T-helper 9 cell (primary cell): ENCODE data around the gene CRTC1.
"Not testable (repeated sequence)": the region's sequence is repeated elsewhere in the genome, so short reads cannot be mapped to it uniquely, and the experiment has no call there.

Experiments used
- DNase-seq: peaks from one replicate; pipeline ENCODE4 v3.0.0-alpha.2; 2020

Gene CRTC1

DNA sequence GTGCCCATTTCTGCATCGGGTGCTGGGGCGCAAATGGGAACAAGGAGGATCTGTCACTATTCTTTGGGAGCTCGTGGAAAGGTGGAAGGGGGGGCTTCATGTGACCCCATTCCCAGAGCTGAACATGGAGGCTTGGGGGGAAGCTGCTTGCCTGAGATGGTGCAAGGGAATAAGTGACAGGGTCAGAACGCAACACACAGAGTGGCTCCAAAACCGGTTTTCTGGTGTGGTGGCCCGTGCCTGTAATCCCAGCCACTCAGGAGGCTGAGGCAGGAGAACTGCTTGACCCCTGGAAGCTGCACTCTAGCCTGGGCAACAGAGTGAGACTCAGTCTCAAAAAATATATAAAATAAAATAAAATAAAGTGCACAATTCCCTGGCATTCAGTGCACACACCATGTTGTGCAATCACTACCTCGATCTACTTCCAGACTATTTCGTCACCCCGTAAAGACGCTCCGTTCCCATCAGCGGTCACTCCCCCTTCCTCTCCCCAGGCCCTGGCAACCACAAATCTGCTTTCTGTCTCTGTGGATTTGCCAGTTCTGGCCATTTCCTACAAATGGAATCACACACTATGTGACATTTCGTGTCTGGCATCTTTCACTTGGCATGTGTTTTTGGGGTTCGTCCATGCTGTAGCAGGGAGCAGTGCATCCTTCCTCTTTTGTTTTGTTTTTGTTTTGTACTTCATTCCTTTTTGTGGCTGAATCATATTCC is 125.8 kb downstream of the CRTC1 start:
- DNase-seq, result no peak

DNA sequence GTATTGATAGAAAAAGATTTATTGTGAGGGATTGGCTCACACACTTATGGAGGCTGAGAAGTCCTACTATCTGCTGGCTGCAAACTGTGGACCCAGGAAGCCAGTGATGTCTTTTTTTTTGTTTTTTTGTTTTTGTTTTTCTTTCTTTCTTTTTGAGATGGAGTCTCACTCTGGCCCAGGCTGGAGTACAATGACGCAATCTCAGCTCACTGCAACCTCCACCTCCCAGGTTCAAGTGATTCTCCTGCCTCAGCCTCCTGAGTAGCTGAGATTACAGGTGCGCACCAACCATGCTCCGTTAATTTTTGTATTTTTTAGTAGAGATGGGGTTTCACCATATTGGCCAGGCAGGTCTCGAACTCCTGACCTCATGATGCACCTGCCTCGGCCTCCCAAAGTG is 128.2 kb downstream of the CRTC1 start:
- DNase-seq, result not testable (repeated sequence)

DNA sequence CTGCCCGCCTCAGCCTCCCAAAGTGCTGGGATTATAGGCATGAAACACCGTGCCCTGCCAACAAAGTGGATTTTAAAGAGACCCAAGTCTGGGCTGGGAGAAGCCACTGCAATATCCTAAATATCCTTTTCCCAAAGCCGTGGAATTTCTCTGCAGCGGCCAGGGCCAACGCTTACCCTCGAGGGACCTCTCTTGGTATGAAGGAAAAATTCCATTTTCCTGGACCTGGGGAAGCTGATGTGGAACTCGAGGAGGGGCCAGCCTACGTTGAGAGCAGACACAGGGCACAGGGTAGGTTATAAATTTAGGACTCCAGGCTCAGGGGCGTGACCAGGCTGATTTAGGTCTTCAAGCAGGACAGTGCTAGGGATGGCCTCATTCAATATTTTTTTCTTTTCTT is 130.6 kb downstream of the CRTC1 start:
- DNase-seq, result no peak

DNA sequence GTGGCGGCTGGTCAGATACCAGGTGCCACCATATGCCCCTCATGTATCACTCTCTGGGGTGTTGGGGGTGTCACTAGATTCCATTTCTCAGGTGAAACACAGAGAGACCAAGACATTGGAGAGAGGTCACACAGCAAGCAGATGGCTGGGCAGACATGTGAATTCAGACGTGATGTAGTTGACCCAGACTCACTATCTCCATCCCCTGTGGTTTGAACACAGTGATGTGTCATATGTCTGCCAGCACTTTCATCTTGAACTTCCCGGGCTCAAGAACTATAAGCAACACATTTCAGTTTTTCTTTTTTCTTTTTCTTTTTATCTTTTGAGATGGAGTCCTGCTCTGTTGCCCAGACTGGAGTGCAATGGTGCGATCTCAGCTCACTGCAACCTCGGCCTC is 132.2 kb downstream of the CRTC1 start:
- DNase-seq, result no peak

DNA sequence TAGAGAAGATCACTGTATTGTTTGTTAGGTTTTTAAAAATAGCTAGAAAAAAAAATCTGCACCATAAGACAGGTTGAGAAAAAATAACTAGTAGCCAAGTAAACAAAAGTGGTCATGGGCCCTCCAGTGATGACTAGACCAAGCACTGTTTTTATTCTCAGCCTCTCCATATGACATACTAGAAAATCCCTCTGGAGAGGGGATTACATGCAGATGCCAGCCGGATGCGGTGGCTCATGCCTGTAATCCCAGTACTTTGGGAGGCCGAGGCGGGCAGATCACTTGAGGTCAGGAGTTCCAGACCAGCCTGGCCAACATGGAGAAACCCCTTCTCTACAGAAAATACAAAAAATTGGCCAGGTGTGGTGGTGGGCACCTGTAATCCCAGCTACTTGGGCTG is 133.2 kb downstream of the CRTC1 start:
- DNase-seq, result not testable (repeated sequence)

DNA sequence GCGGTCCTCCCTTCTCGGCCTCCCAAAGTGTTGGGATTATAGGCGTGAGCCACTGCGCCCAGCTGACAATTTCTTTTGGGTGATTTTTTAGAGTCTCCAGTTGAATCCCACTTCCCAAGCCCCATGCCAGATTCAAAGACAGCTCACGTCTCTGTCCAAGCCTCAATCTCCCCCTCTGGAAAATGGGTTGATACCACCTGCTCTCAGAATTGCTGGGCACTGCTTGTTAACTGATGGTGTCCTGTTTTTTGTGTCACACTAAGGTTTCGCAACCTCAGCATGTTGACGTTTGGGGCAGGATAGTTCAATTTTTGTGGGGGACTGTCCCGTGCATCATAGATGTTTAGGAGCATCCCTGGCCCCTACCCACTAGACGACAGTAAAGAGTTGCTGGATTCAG is 134.1 kb downstream of the CRTC1 start:
- no peak for DNase-seq

DNA sequence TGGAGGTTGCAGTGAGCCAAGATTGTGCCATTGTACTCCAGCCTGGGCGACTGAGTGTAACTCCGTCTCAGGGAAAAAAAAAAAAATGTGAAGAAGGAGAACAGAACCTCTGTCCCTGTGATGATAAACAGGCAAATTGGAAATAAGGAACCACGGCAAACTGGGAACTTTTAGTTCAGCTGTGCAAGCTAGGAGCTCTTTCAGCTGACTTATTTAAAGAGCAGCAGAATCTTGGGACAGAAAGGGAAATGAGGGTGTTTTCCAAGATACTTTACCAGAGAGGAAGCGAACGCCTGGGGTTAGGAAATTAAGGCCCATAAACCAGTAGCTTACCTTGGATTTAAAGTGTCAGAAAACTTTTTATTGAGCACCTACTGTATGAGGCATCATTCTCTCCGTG is 145.3 kb downstream of the CRTC1 start:
- no peak for DNase-seq

DNA sequence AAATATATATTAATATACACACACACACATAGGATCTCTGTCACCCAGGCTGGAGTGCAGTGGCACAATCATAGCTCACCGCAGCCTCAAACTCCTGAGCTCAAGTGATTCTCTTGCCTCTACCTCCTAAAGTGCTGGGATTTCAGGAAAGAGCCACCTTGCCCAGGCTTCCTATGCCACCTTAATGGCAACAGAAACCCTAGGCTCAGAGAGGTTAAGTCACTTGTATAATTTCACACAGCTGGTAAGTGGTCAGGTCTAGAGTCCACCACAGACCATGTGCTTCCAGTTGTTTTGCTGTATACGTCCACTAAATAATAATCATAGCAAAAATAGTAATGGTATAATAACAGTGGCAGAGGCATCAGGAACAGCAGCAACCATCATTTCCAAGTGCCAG is 147.0 kb downstream of the CRTC1 start:
- DNase-seq, result no peak

DNA sequence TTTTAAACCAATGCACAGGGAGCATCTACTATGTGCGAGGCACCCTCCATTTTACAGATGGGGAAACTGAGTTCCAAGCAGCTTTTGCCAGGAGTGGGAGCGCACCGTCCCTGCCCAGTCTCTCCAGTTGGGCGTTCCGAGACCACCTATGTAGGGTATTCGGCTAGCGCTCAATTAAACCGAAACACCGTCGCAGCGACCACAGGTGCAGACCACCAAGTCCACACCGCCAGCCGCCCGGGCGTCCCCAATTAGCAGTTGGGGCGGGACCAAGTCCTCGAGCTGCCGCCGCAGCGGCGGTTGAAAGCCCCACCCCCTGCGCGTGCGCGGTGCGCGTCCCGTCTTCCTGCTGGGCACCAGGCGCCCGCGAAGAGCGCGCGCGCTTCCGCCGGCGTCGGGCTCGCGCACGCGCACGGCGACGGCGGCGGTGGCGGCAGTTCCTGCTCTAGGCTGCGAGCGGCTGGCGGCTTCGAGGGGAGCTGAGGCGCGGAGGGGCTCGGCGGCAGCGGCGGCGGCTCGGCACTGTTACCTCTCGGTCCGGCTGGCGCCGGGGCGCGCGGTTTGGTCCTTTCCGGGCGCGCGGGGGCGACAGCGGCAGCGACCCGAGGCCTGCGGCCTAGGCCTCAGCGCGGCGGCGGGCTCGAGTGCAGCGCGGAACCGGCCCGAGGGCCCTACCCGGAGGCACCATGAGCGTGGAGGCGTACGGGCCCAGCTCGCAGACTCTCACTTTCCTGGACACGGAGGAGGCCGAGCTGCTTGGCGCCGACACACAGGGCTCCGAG is 148.2 kb downstream of the CRTC1 start, which contains the start of gene UPF1:
TSS of gene UPF1 (plus strand) at position 436 of the 782 bp plus-strand sequence. CDS start at position 687, 251 bp downstream.
- DNase-seq, result peak; percentile 95
